ENCODE data around the gene PHC1.

The PHC1 gene

GRCh38 chr12:8957561-8957960 lies 43.3 kb downstream of the PHC1 start:
- no peak for DNase-seq (ENCODE audit: insufficient read length, low spot score)
- FAIRE-seq: no peak
- TF ChIP-seq POU2F2 (IDR thresholded peaks at IDR 0.05; ENCODE audit: low read depth, low read length) (no peak), PAX5 (IDR thresholded peaks at IDR 0.05; ENCODE audit: insufficient read depth, low read length, severe bottlenecking) (no peak), SPI1 (IDR thresholded peaks at IDR 0.05; ENCODE audit: low read depth, low read length) (no peak), POLR2AphosphoS5 (IDR thresholded peaks at IDR 0.05; ENCODE audit: low read depth, low read length) (no peak), POLR2A (IDR thresholded peaks at IDR 0.05; ENCODE audit: low read depth, low read length) (no peak)

- TF ChIP-seq POLR2A (IDR thresholded peaks at IDR 0.05; ENCODE audit: low read depth, low read length) (no peak), PAX5 (IDR thresholded peaks at IDR 0.05; ENCODE audit: insufficient read depth, low read length, severe bottlenecking) (no peak), POLR2AphosphoS5 (IDR thresholded peaks at IDR 0.05; ENCODE audit: low read depth, low read length) (no peak), SPI1 (IDR thresholded peaks at IDR 0.05; ENCODE audit: low read depth, low read length) (no peak), TAF1 (IDR thresholded peaks at IDR 0.05; ENCODE audit: low read depth, low read length) (no peak), POU2F2 (IDR thresholded peaks at IDR 0.05; ENCODE audit: low read depth, low read length) (no peak)
- FAIRE-seq (no peak), DNase-seq (ENCODE audit: insufficient read length, low spot score) (no peak)
These were observed 43.8 kb downstream of the PHC1 start for GRCh38 chr12:8958066-8958465.

GRCh38 chr12:8960176-8960575 lies 45.9 kb downstream of the PHC1 start:
- no peak for TF ChIP-seq PAX5 (IDR thresholded peaks at IDR 0.05; ENCODE audit: insufficient read depth, low read length, severe bottlenecking)
- DNase-seq (ENCODE audit: insufficient read length, low spot score) (no peak), FAIRE-seq (no peak)

GRCh38 chr12:8968761-8969160 lies 54.5 kb downstream of the PHC1 start:
- DNase-seq (ENCODE audit: insufficient read length, low spot score): no peak
- no peak for FAIRE-seq
- no peak for TF ChIP-seq POU2F2 (IDR thresholded peaks at IDR 0.05; ENCODE audit: low read depth, low read length)
- TF ChIP-seq PAX5 (IDR thresholded peaks at IDR 0.05; ENCODE audit: insufficient read depth, low read length, severe bottlenecking): no peak
- TF ChIP-seq TAF1 (IDR thresholded peaks at IDR 0.05; ENCODE audit: low read depth, low read length): no peak
- no peak for TF ChIP-seq SPI1 (IDR thresholded peaks at IDR 0.05; ENCODE audit: low read depth, low read length)
- no peak for TF ChIP-seq POLR2A (IDR thresholded peaks at IDR 0.05; ENCODE audit: low read depth, low read length)

- no peak for DNase-seq (ENCODE audit: insufficient read length, low spot score)
- FAIRE-seq: no peak
- TF ChIP-seq POU2F2 (IDR thresholded peaks at IDR 0.05; ENCODE audit: low read depth, low read length) (no peak), POLR2A (IDR thresholded peaks at IDR 0.05; ENCODE audit: low read depth, low read length) (no peak), PAX5 (IDR thresholded peaks at IDR 0.05; ENCODE audit: insufficient read depth, low read length, severe bottlenecking) (no peak), SPI1 (IDR thresholded peaks at IDR 0.05; ENCODE audit: low read depth, low read length) (no peak), TAF1 (IDR thresholded peaks at IDR 0.05; ENCODE audit: low read depth, low read length) (no peak), POLR2AphosphoS5 (IDR thresholded peaks at IDR 0.05; ENCODE audit: low read depth, low read length) (no peak)
These were observed 55.6 kb downstream of the PHC1 start for GRCh38 chr12:8969861-8970411.

- TF ChIP-seq PAX5 (IDR thresholded peaks at IDR 0.05; ENCODE audit: insufficient read depth, low read length, severe bottlenecking): no peak
- TF ChIP-seq SPI1 (IDR thresholded peaks at IDR 0.05; ENCODE audit: low read depth, low read length): no peak
- no peak for TF ChIP-seq POU2F2 (IDR thresholded peaks at IDR 0.05; ENCODE audit: low read depth, low read length)
- TF ChIP-seq POLR2A (IDR thresholded peaks at IDR 0.05; ENCODE audit: low read depth, low read length): no peak
- no peak for TF ChIP-seq POLR2AphosphoS5 (IDR thresholded peaks at IDR 0.05; ENCODE audit: low read depth, low read length)
- no peak for TF ChIP-seq TAF1 (IDR thresholded peaks at IDR 0.05; ENCODE audit: low read depth, low read length)
- FAIRE-seq: no peak
These were observed 56.1 kb downstream of the PHC1 start for GRCh38 chr12:8970432-8970831.

GRCh38 chr12:8980137-8980536 lies 65.8 kb downstream of the PHC1 start:
- TF ChIP-seq SPI1 (IDR thresholded peaks at IDR 0.05; ENCODE audit: low read depth, low read length) (no peak), POLR2AphosphoS5 (IDR thresholded peaks at IDR 0.05; ENCODE audit: low read depth, low read length) (no peak)
- FAIRE-seq (no peak), DNase-seq (ENCODE audit: insufficient read length, low spot score) (no peak)

More at GRCh38 chr12:8970432-8970831, 56.1 kb downstream of the PHC1 start:
- no peak for DNase-seq (ENCODE audit: insufficient read length, low spot score)

- TF ChIP-seq POU2F2 (IDR thresholded peaks at IDR 0.05; ENCODE audit: low read depth, low read length): no peak
- no peak for TF ChIP-seq PAX5 (IDR thresholded peaks at IDR 0.05; ENCODE audit: insufficient read depth, low read length, severe bottlenecking)
- TF ChIP-seq POLR2A (IDR thresholded peaks at IDR 0.05; ENCODE audit: low read depth, low read length): no peak
- TF ChIP-seq TAF1 (IDR thresholded peaks at IDR 0.05; ENCODE audit: low read depth, low read length): no peak
- TF ChIP-seq SPI1 (IDR thresholded peaks at IDR 0.05; ENCODE audit: low read depth, low read length): no peak
- TF ChIP-seq POLR2AphosphoS5 (IDR thresholded peaks at IDR 0.05; ENCODE audit: low read depth, low read length): no peak
- no peak for DNase-seq (ENCODE audit: insufficient read length, low spot score)
- no peak for FAIRE-seq
These were observed 71.0 kb downstream of the PHC1 start for GRCh38 chr12:8985213-8985754.

GRCh38 chr12:8987163-8987562 lies 72.9 kb downstream of the PHC1 start:
- DNase-seq (ENCODE audit: insufficient read length, low spot score) (no peak), FAIRE-seq (no peak)
- no peak for TF ChIP-seq POU2F2 (IDR thresholded peaks at IDR 0.05; ENCODE audit: low read depth, low read length)
- TF ChIP-seq PAX5 (IDR thresholded peaks at IDR 0.05; ENCODE audit: insufficient read depth, low read length, severe bottlenecking): no peak
- no peak for TF ChIP-seq POLR2AphosphoS5 (IDR thresholded peaks at IDR 0.05; ENCODE audit: low read depth, low read length)
- TF ChIP-seq SPI1 (IDR thresholded peaks at IDR 0.05; ENCODE audit: low read depth, low read length): no peak
- no peak for TF ChIP-seq POLR2A (IDR thresholded peaks at IDR 0.05; ENCODE audit: low read depth, low read length)
- no peak for TF ChIP-seq TAF1 (IDR thresholded peaks at IDR 0.05; ENCODE audit: low read depth, low read length)

- FAIRE-seq (no peak), DNase-seq (ENCODE audit: insufficient read length, low spot score) (no peak)
- TF ChIP-seq POLR2AphosphoS5 (IDR thresholded peaks at IDR 0.05; ENCODE audit: low read depth, low read length) (no peak), SPI1 (IDR thresholded peaks at IDR 0.05; ENCODE audit: low read depth, low read length) (no peak), PAX5 (IDR thresholded peaks at IDR 0.05; ENCODE audit: insufficient read depth, low read length, severe bottlenecking) (no peak), TAF1 (IDR thresholded peaks at IDR 0.05; ENCODE audit: low read depth, low read length) (no peak), POU2F2 (IDR thresholded peaks at IDR 0.05; ENCODE audit: low read depth, low read length) (no peak), POLR2A (IDR thresholded peaks at IDR 0.05; ENCODE audit: low read depth, low read length) (no peak)
These were observed 73.4 kb downstream of the PHC1 start for GRCh38 chr12:8987685-8988084.
